Type B pancreatic cell (in vitro differentiated cells): ENCODE results near the gene SHISAL2A. TPM values are rescaled to one million over a fixed set of nuclear protein-coding genes. Genes with fewer than 3 reads are reported as not detected.
A peak's percentile ranks its signal among the peaks of the same experiment; 100 is the strongest.
"Not testable (repeated sequence)": the region's sequence is repeated elsewhere in the genome, so short reads cannot be mapped to it uniquely, and the experiment has no call there.

Experiments used
- DNase-seq: peaks from one replicate; pipeline ENCODE4 v3.0.0; 2021; ENCODE audit warnings: mixed read lengths; ENCODE audit not compliant: unreplicated experiment; ENCODE audit errors: extremely low spot score
- H3K27ac Mint-ChIP-seq: 2 replicates; pipeline ENCODE4 v1.8.0; 2021; ENCODE audit warnings: mild to moderate bottlenecking, mixed read lengths
- H3K27me3 Mint-ChIP-seq: 2 replicates; pipeline ENCODE4 v1.8.0; 2021; ENCODE audit warnings: mixed read lengths
- H3K36me3 Mint-ChIP-seq: 2 replicates; pipeline ENCODE4 v1.8.0; 2021; ENCODE audit warnings: mixed read lengths
- H3K4me1 Mint-ChIP-seq: one replicate; pipeline ENCODE4 v1.8.0; 2021; ENCODE audit warnings: mixed read lengths; ENCODE audit not compliant: unreplicated experiment
- H3K4me3 Mint-ChIP-seq: 2 replicates; pipeline ENCODE4 v1.8.0; 2021; ENCODE audit warnings: mild to moderate bottlenecking, mixed read lengths
- H3K9me3 Mint-ChIP-seq: 2 replicates; pipeline ENCODE4 v1.8.0; 2021; ENCODE audit warnings: mixed read lengths
- CTCF ChIP-seq: fragments of 200-600 bp; sonication (generic); conservative IDR thresholded peaks from 2 replicates; pipeline ENCODE4 v1.5.0; 2021; ENCODE audit warnings: antibody characterized with exemption, mild to moderate bottlenecking
- total RNA-seq: library from RNA; stranded (reverse); gene quantifications from 2 replicates; pipeline ENCODE4 v1.2.1, GENCODE V29; 2021; ENCODE audit warnings: low replicate concordance

Gene SHISAL2A
- total RNA-seq, 1 donor from 2014 or later, result not detected

GRCh38 chr1:52683367-52683940, 50.5 kb downstream of the SHISAL2A start:
- no peak overlapping the region for H3K4me3 Mint-ChIP-seq
- H3K9me3 Mint-ChIP-seq, result no peaks in the 10 kb centered on the region
- H3K27ac Mint-ChIP-seq, result no peak overlapping the region
- H3K4me1 Mint-ChIP-seq, result peaks cover 15% of the 10 kb centered on the region
- H3K27me3 Mint-ChIP-seq, result no peaks in the 10 kb centered on the region
- no peak for DNase-seq
- TF ChIP-seq CTCF, result no peak
- peaks cover 4% of the 10 kb centered on the region for H3K36me3 Mint-ChIP-seq

GRCh38 chr1:52684545-52684944, 51.6 kb downstream of the SHISAL2A start:
- Mint-ChIP-seq H3K36me3 (peaks cover 4% of the 10 kb centered on the region), H3K9me3 (no peaks in the 10 kb centered on the region), H3K27me3 (no peaks in the 10 kb centered on the region), H3K27ac (no peak overlapping the region), H3K4me1 (peaks cover 7% of the 10 kb centered on the region), H3K4me3 (no peak overlapping the region)
- TF ChIP-seq CTCF, result no peak
- DNase-seq, result no peak

- H3K4me3 Mint-ChIP-seq, H3K27ac Mint-ChIP-seq, H3K27me3 Mint-ChIP-seq, H3K9me3 Mint-ChIP-seq, H3K36me3 Mint-ChIP-seq, H3K4me1 Mint-ChIP-seq: not testable (repeated sequence)
- peak; percentile 90 for TF ChIP-seq CTCF
- DNase-seq, result peak; percentile 78
Observed at GRCh38 chr1:52686261-52686751, 53.3 kb downstream of the SHISAL2A start.

- Mint-ChIP-seq H3K36me3 (peaks cover 6% of the 10 kb centered on the region), H3K27me3 (no peaks in the 10 kb centered on the region), H3K9me3 (no peaks in the 10 kb centered on the region), H3K4me3 (no peak overlapping the region), H3K4me1 (peaks cover 4% of the 10 kb centered on the region), H3K27ac (no peak overlapping the region)
- DNase-seq, result no peak
- TF ChIP-seq CTCF, result no peak
Observed at GRCh38 chr1:52686830-52687229, 53.9 kb downstream of the SHISAL2A start.

- no peaks in the 10 kb centered on the region for H3K27me3 Mint-ChIP-seq
- H3K4me1 Mint-ChIP-seq, result peaks cover 5% of the 10 kb centered on the region
- H3K9me3 Mint-ChIP-seq, result no peaks in the 10 kb centered on the region
- no peak for DNase-seq
- H3K27ac Mint-ChIP-seq, result no peak overlapping the region
- H3K36me3 Mint-ChIP-seq, result peaks cover 31% of the 10 kb centered on the region
- H3K4me3 Mint-ChIP-seq, result no peak overlapping the region
- TF ChIP-seq CTCF, result no peak
Observed at GRCh38 chr1:52691821-52692220, 58.9 kb downstream of the SHISAL2A start.
